ENCODE results near the gene GLP1R. TPM values are rescaled to one million over a fixed set of nuclear protein-coding genes. Genes with fewer than 3 reads are reported as not detected.

The GLP1R gene
- total RNA-seq, 3 donors from 2014 or later (not counting 1 experiment from before 2014, with no cell fraction given) = 2.2 to 6.5 (median 3.0) TPM

DNA sequence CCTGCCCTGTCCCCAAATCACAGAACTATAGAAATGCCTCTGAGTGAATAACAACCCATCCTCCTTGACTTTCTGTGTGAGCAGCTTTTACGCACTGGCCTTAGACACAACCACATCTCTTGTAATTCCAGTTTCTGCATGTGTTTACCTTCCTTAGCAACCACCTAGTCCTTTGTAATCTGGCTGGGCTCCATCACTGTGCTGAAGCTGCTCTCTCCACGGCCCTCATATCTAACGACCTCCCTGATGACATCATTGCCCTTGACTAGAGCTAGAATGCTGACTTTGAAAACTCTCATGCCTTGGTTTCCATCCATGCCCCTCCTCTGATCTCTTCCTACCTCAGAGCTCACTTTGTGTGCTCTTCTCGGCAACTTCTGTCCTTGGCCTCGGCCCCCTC lies 30.5 kb upstream of the GLP1R start:
- H3K36me3 Mint-ChIP-seq = no peaks in the 10 kb centered on the region
- Histone ChIP-seq H3K36me3 (ENCODE audit: control insufficient read depth, insufficient read depth, low read length) (no peaks in the 10 kb centered on the region), H3K27me3 (ENCODE audit: control insufficient read depth, insufficient read depth, low read length) (no peaks in the 10 kb centered on the region), H3K9me3 (ENCODE audit: control insufficient read depth, insufficient read depth, low read length) (no peaks in the 10 kb centered on the region), H3K27ac (ENCODE audit: low read length) (no peak overlapping the region), H3K4me1 (ENCODE audit: control insufficient read depth, insufficient read depth, low read length) (no peaks in the 10 kb centered on the region), H3K4me3 (ENCODE audit: low read length) (no peak overlapping the region)
- TF ChIP-seq, protein P1, sequence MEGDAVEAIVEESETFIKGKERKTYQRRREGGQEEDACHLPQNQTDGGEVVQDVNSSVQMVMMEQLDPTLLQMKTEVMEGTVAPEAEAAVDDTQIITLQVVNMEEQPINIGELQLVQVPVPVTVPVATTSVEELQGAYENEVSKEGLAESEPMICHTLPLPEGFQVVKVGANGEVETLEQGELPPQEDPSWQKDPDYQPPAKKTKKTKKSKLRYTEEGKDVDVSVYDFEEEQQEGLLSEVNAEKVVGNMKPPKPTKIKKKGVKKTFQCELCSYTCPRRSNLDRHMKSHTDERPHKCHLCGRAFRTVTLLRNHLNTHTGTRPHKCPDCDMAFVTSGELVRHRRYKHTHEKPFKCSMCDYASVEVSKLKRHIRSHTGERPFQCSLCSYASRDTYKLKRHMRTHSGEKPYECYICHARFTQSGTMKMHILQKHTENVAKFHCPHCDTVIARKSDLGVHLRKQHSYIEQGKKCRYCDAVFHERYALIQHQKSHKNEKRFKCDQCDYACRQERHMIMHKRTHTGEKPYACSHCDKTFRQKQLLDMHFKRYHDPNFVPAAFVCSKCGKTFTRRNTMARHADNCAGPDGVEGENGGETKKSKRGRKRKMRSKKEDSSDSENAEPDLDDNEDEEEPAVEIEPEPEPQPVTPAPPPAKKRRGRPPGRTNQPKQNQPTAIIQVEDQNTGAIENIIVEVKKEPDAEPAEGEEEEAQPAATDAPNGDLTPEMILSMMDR (IDR thresholded peaks at IDR 0.05) = no peak
- peaks cover 13 to 19% of the 10 kb centered on the region in 2 donors for H3K27me3 Mint-ChIP-seq (ENCODE audit: low read depth in 2 of 2)
- H3K4me3 Mint-ChIP-seq = no peak overlapping the region
- DNase-seq = no peak
- intact Hi-C loops (cut with micrococcal nuclease) = no loop called here
- ATAC-seq = no peak
- no peaks in the 10 kb centered on the region for H3K9me3 Mint-ChIP-seq
- H3K27ac Mint-ChIP-seq = no peak overlapping the region
- no peaks in the 10 kb centered on the region for H3K4me1 Mint-ChIP-seq
- WGBS (ENCODE audit: insufficient coverage) = 77% methylated on average over 5 of the region's 5 CpGs

DNA sequence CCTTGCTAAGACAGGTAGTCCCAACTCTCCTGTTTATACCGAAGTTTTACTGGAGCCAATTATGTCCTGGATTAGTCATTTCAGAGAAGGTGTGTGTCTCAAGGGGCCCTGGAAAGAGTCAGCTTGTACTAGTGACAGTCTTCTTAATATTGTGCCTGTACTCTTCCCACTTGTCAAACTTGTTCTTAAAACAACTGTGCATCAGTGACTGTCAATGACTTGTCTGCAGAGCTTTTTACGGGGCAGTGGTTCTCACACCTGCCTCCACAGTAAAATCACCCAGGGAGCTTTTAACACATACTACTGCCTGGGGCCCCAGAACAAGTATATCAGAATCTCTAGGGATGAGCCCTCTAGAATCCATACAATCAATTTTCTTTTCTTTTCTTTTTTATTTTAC lies 28.4 kb upstream of the GLP1R start:
- intact Hi-C loops (cut with micrococcal nuclease) = no loop called here
- no peak for DNase-seq
- Histone ChIP-seq H3K4me1 (ENCODE audit: control insufficient read depth, insufficient read depth, low read length) (no peaks in the 10 kb centered on the region), H3K27me3 (ENCODE audit: control insufficient read depth, insufficient read depth, low read length) (no peaks in the 10 kb centered on the region), H3K27ac (ENCODE audit: low read length) (no peak overlapping the region), H3K4me3 (ENCODE audit: low read length) (no peak overlapping the region), H3K9me3 (ENCODE audit: control insufficient read depth, insufficient read depth, low read length) (no peaks in the 10 kb centered on the region), H3K36me3 (ENCODE audit: control insufficient read depth, insufficient read depth, low read length) (no peaks in the 10 kb centered on the region)
- TF ChIP-seq, protein P1 (IDR thresholded peaks at IDR 0.05) = no peak
- 81% methylated on average over 2 of the region's 2 CpGs for WGBS (ENCODE audit: insufficient coverage)
- no peak overlapping the region for H3K27ac Mint-ChIP-seq
- H3K9me3 Mint-ChIP-seq = no peaks in the 10 kb centered on the region
- no peaks in the 10 kb centered on the region for H3K4me1 Mint-ChIP-seq
- no peak for ATAC-seq
- H3K4me3 Mint-ChIP-seq = no peak overlapping the region
- H3K27me3 Mint-ChIP-seq (ENCODE audit: low read depth in 2 of 2) = peaks cover 2% of the 10 kb centered on the region in 2 donors
- no peaks in the 10 kb centered on the region for H3K36me3 Mint-ChIP-seq

DNA sequence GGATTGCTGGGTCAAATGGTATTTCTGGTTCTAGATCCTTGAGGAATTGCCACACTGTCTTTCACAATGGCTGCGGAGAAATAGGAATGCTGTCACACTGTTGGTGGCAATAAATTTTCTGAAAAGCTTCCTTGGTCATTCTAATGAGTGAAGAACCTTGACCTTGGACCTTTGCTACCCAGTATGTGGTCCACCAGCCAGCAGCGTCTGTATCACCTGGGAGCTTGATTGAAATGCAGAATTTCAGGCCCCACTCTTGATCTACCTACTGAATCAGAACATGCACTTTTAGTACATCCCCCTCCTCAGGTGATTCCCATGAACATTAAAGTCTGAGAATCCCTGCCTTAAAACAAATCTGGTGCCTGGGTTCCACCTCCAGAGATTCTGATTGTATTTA lies 27.5 kb upstream of the GLP1R start:
- Histone ChIP-seq H3K27ac (ENCODE audit: low read length) (no peak overlapping the region), H3K27me3 (ENCODE audit: control insufficient read depth, insufficient read depth, low read length) (no peaks in the 10 kb centered on the region), H3K9me3 (ENCODE audit: control insufficient read depth, insufficient read depth, low read length) (no peaks in the 10 kb centered on the region), H3K4me1 (ENCODE audit: control insufficient read depth, insufficient read depth, low read length) (no peaks in the 10 kb centered on the region), H3K36me3 (ENCODE audit: control insufficient read depth, insufficient read depth, low read length) (no peaks in the 10 kb centered on the region), H3K4me3 (ENCODE audit: low read length) (no peak overlapping the region)
- H3K4me3 Mint-ChIP-seq = no peak overlapping the region
- ATAC-seq = no peak
- no peaks in the 10 kb centered on the region for H3K4me1 Mint-ChIP-seq
- intact Hi-C loops (cut with micrococcal nuclease) = no loop called here
- no peak overlapping the region for H3K27ac Mint-ChIP-seq
- H3K9me3 Mint-ChIP-seq = no peaks in the 10 kb centered on the region
- no peaks in the 10 kb centered on the region for H3K36me3 Mint-ChIP-seq
- TF ChIP-seq, protein P1 (IDR thresholded peaks at IDR 0.05) = no peak
- H3K27me3 Mint-ChIP-seq (ENCODE audit: low read depth in 2 of 2) = peaks cover 6 to 11% of the 10 kb centered on the region in 2 donors
- 88% methylated on average over 2 of the region's 2 CpGs for WGBS (ENCODE audit: insufficient coverage)
- no peak for DNase-seq

DNA sequence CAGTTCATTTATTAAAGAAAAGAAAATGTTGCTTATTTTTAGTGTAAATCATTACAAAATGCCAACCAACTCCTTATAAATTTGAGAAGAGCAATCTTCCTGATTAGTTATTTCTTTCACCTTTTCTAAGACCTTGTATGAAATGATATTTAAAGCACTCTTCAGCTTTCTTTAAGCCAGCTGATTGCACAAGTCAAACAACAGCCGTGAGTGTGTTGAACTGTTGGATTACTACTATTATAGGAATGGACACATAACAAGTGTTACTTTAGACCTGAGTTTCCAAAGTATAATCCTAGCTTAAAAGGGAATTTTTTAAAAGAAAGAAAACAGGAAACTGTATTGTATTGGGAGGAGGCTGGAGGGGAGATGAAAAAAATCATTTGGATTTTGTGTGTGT lies 26.8 kb upstream of the GLP1R start:
- Mint-ChIP-seq H3K27me3 (ENCODE audit: low read depth in 2 of 2) (peaks cover 6 to 12% of the 10 kb centered on the region in 2 donors), H3K4me1 (no peaks in the 10 kb centered on the region), H3K9me3 (no peaks in the 10 kb centered on the region), H3K4me3 (no peak overlapping the region), H3K27ac (no peak overlapping the region), H3K36me3 (no peaks in the 10 kb centered on the region)
- DNase-seq (no peak), ATAC-seq (no peak)
- no peaks in the 10 kb centered on the region for H3K9me3 ChIP-seq (ENCODE audit: control insufficient read depth, insufficient read depth, low read length)
- WGBS (ENCODE audit: insufficient coverage) = no CpG with 5 or more reads among the region's 1 CpG
- intact Hi-C loops (cut with micrococcal nuclease) = no loop called here
- H3K36me3 ChIP-seq (ENCODE audit: control insufficient read depth, insufficient read depth, low read length) = no peaks in the 10 kb centered on the region
- no peak overlapping the region for H3K27ac ChIP-seq (ENCODE audit: low read length)
- TF ChIP-seq, protein P1 (IDR thresholded peaks at IDR 0.05) = no peak
- no peaks in the 10 kb centered on the region for H3K4me1 ChIP-seq (ENCODE audit: control insufficient read depth, insufficient read depth, low read length)
- H3K4me3 ChIP-seq (ENCODE audit: low read length) = no peak overlapping the region
- H3K27me3 ChIP-seq (ENCODE audit: control insufficient read depth, insufficient read depth, low read length) = no peaks in the 10 kb centered on the region
